GM13976 (cell line): ENCODE results near the gene SLC25A17.
"Not testable (repeated sequence)": the region's sequence is repeated elsewhere in the genome, so short reads cannot be mapped to it uniquely, and the experiment has no call there.

Source experiments
- DNase-seq: peaks from one replicate; pipeline ENCODE4 v3.0.0; 2012; ENCODE audit warnings: low spot score
- in situ Hi-C: fragments of 300-500 bp; cut with MboI; formaldehyde crosslinking; loops from one replicate; pipeline ENCODE4 v1.12.0; 2022; ENCODE audit warnings: low sequenced_read_pairs, mixed read lengths, inconsistent platforms; ENCODE audit not compliant: unreplicated experiment
- TF ChIP-seq, protein P1 (sequence below): IDR thresholded peaks from 2 replicates; pipeline ENCODE4 v1.5.1; 2012; ENCODE audit warnings: borderline replicate concordance, mild to moderate bottlenecking; ENCODE audit not compliant: insufficient read depth; ENCODE audit errors: extremely low read depth, missing control alignments, control extremely low read depth

Gene SLC25A17, protein sequence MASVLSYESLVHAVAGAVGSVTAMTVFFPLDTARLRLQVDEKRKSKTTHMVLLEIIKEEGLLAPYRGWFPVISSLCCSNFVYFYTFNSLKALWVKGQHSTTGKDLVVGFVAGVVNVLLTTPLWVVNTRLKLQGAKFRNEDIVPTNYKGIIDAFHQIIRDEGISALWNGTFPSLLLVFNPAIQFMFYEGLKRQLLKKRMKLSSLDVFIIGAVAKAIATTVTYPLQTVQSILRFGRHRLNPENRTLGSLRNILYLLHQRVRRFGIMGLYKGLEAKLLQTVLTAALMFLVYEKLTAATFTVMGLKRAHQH

GRCh38 chr22:40818747-40819598, at the start of gene SLC25A17:
Gene SLC25A17, minus strand, starts transcription at chr22:40819346. Its CDS starts 98 bp downstream, at chr22:40819248.
- TF ChIP-seq, protein P1, sequence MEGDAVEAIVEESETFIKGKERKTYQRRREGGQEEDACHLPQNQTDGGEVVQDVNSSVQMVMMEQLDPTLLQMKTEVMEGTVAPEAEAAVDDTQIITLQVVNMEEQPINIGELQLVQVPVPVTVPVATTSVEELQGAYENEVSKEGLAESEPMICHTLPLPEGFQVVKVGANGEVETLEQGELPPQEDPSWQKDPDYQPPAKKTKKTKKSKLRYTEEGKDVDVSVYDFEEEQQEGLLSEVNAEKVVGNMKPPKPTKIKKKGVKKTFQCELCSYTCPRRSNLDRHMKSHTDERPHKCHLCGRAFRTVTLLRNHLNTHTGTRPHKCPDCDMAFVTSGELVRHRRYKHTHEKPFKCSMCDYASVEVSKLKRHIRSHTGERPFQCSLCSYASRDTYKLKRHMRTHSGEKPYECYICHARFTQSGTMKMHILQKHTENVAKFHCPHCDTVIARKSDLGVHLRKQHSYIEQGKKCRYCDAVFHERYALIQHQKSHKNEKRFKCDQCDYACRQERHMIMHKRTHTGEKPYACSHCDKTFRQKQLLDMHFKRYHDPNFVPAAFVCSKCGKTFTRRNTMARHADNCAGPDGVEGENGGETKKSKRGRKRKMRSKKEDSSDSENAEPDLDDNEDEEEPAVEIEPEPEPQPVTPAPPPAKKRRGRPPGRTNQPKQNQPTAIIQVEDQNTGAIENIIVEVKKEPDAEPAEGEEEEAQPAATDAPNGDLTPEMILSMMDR: peak; percentile 14
- in situ Hi-C loops: loop anchor here (25.0 kb wide), 1 partner anchor 107 kb away; no protein-coding TSS in a partner anchor
- DNase-seq: peak; percentile 98

DNA sequence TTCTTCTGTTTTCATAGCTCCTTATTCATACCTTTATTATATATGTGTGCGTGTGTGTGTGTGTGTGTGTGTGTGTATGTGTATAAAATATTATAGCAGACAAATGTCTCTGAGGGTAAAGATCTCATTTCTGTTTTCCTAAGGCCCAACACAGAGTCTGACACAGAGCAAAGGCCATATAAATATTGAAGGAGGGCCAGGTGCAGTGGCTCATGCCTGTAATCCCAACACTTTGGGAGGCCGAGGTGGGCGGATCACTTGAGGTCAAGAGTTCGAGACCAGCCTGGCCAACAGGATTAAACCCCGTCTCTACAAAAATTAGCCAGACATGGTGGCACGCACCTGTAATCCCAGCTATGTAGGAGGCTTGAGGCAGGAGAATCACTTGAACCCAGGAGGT, 49.2 kb upstream of the SLC25A17 start:
- DNase-seq, in situ Hi-C loops: not testable (repeated sequence)

GRCh38 chr22:40867109-40867508, 48.0 kb upstream of the SLC25A17 start:
- no peak for DNase-seq
- TF ChIP-seq, protein P1: no peak
- in situ Hi-C loops: no loop called here

- TF ChIP-seq, protein P1: no peak
- in situ Hi-C loops: no loop called here
- DNase-seq: no peak
These were observed 43.4 kb upstream of the SLC25A17 start for GRCh38 chr22:40862537-40862936.

GRCh38 chr22:40862013-40862412, 42.9 kb upstream of the SLC25A17 start, which contains the start of gene DNAJB7:
Gene DNAJB7, minus strand, starts transcription at chr22:40862113. Its CDS starts 119 bp downstream, at chr22:40861994.
- DNase-seq: no peak
- TF ChIP-seq, protein P1: no peak
- in situ Hi-C loops: no loop called here

DNA sequence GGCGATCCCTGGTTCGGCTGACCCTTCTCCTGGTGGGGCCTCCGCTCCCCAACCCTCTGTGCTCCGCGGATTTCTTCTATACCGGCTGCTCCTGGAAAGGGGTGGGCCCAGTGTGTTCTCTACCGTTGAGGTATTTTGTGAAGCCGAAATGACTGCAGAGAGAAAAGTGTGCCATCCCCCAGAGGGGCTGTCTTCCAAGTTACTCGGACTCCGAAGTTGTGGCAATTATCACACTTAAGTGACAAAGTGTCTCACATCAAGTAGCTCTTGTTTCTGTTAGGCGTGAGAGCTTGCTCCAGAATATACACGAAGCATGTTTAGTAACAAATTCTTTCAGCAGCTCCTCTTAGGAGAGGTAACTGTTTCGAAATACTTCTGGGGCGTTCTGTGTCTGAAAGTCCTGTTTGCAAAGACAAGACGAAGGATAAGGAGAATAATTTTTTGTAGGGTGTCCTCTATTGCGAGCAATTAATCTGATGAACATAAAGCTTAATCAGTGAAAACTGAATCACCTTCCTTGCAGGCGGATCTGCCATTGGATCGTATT, 38.2 kb upstream of the SLC25A17 start:
- in situ Hi-C loops: no loop called here
- no peak for DNase-seq
- TF ChIP-seq, protein P1: no peak
